GM12874 (cell line): Measurements from ENCODE around the gene CRAT.

ENCODE experiments used
- CTCF ChIP-seq: IDR thresholded peaks from 2 replicates; pipeline ENCODE4 v1.5.1; 2011; ENCODE audit warnings: low read depth, mild to moderate bottlenecking, control low read depth, low read length, moderate library complexity; ENCODE audit not compliant: insufficient read depth

Gene CRAT

GRCh38 chr9:129058965-129059795, 51.4 kb downstream of the CRAT start:
- TF ChIP-seq CTCF: no peak

- TF ChIP-seq CTCF: no peak
These were observed 56.3 kb downstream of the CRAT start for GRCh38 chr9:129054163-129054851.

- no peak for TF ChIP-seq CTCF
These were observed 57.6 kb downstream of the CRAT start for GRCh38 chr9:129053020-129053419.

- no peak for TF ChIP-seq CTCF
These were observed 58.0 kb downstream of the CRAT start for GRCh38 chr9:129052592-129052991.
